GM23338 (cell line): ENCODE measurements around the gene FUNDC1. TPM values are rescaled to one million over a fixed set of nuclear protein-coding genes. Genes with fewer than 3 reads are reported as not detected.

Source experiments
- ATAC-seq: fragments of 200-7000 bp; cut with Tn5 transposase; 3 replicates; pipeline ENCODE4 v1.9.1; 2020
- DNase-seq: peaks from one replicate; pipeline ENCODE4 v3.0.0-alpha.2; 2015; ENCODE audit warnings: low spot score
- H2AFZ ChIP-seq: fragments of 200-600 bp; sonication (generic); 2 replicates; pipeline ENCODE4 v1.8.0; 2016; ENCODE audit warnings: antibody characterized with exemption, mild to moderate bottlenecking, moderate library complexity
- H3F3A ChIP-seq: fragments of 200-600 bp; sonication (generic); replicated peaks from 2 replicates; pipeline ENCODE4 v1.8.0; 2017; ENCODE audit warnings: antibody characterized with exemption, mixed run types, low read depth
- H3K27ac ChIP-seq: fragments of 200-600 bp; sonication (generic); 2 replicates; pipeline ENCODE4 v1.6.1; 2016; ENCODE audit warnings: low read depth
- H3K27me3 ChIP-seq: fragments of 200-600 bp; sonication (generic); 2 replicates; pipeline ENCODE4 v1.8.0; 2016; ENCODE audit warnings: mild to moderate bottlenecking, mixed run types, moderate library complexity; ENCODE audit not compliant: insufficient read depth
- H3K36me3 ChIP-seq: fragments of 200-600 bp; sonication (generic); 2 replicates; pipeline ENCODE4 v1.8.0; 2016; ENCODE audit warnings: mild to moderate bottlenecking; ENCODE audit not compliant: insufficient read depth
- H3K4me1 ChIP-seq: fragments of 200-600 bp; sonication (generic); 2 replicates; pipeline ENCODE4 v1.8.0; 2016; ENCODE audit warnings: mild to moderate bottlenecking, moderate library complexity; ENCODE audit not compliant: insufficient read depth
- H3K4me2 ChIP-seq: fragments of 200-600 bp; sonication (generic); 2 replicates; pipeline ENCODE4 v1.7.1; 2017; ENCODE audit warnings: mixed run types
- H3K4me3 ChIP-seq: fragments of 200-600 bp; sonication (generic); 2 replicates; pipeline ENCODE4 v1.6.1; 2016; ENCODE audit warnings: mixed run types
- H3K79me2 ChIP-seq: fragments of 200-600 bp; sonication (generic); replicated peaks from 2 replicates; pipeline ENCODE4 v1.8.0; 2017; ENCODE audit warnings: mild to moderate bottlenecking; ENCODE audit not compliant: insufficient read depth
- H3K9me2 ChIP-seq: fragments of 200-600 bp; sonication (generic); 2 replicates; pipeline ENCODE4 v1.8.0; 2017; ENCODE audit not compliant: insufficient read depth
- H4K20me1 ChIP-seq: fragments of 200-600 bp; sonication (generic); replicated peaks from 2 replicates; pipeline ENCODE4 v1.8.0; 2017; ENCODE audit warnings: mild to moderate bottlenecking; ENCODE audit not compliant: insufficient read depth
- H3K27ac Mint-ChIP-seq: 2 replicates; pipeline ENCODE4 v1.8.0; 2020; ENCODE audit warnings: inconsistent platforms, mild to moderate bottlenecking, moderate library complexity, mixed read lengths
- H3K27me3 Mint-ChIP-seq: 3 replicates; pipeline ENCODE4 v1.8.0; 2022; ENCODE audit warnings: low read depth, mild to moderate bottlenecking, moderate library complexity, mixed read lengths, inconsistent platforms; ENCODE audit not compliant: insufficient read depth, poor library complexity
- H3K36me3 Mint-ChIP-seq: 3 replicates; pipeline ENCODE4 v1.8.0; 2021; ENCODE audit warnings: low read depth, mild to moderate bottlenecking, inconsistent platforms, moderate library complexity, mixed read lengths
- H3K4me1 Mint-ChIP-seq: 3 replicates; pipeline ENCODE4 v1.8.0; 2020; ENCODE audit warnings: mild to moderate bottlenecking, inconsistent platforms, mixed read lengths
- H3K4me3 Mint-ChIP-seq: 3 replicates; pipeline ENCODE4 v1.8.0; 2021; ENCODE audit warnings: moderate library complexity, mild to moderate bottlenecking, inconsistent platforms, mixed read lengths
- H3K9me3 Mint-ChIP-seq: 3 replicates; pipeline ENCODE4 v1.8.0; 2020; ENCODE audit warnings: moderate library complexity, mild to moderate bottlenecking, inconsistent platforms, mixed read lengths
- CREB1 ChIP-seq: fragments of 250-450 bp; sonication (Bioruptor Pico); IDR thresholded peaks from 2 replicates; pipeline ENCODE4 v1.5.0; 2020; ENCODE audit warnings: low read depth, mild to moderate bottlenecking, moderate library complexity
- EZH2phosphoT487 ChIP-seq: fragments of 200-600 bp; sonication (generic); IDR thresholded peaks from one replicate; pipeline ENCODE4 v1.8.1; 2018; ENCODE audit warnings: antibody characterized with exemption; ENCODE audit not compliant: unreplicated experiment
- NANOG ChIP-seq: IDR thresholded peaks from 2 replicates; pipeline ENCODE4 v1.6.1; 2016; ENCODE audit warnings: antibody characterized with exemption, borderline replicate concordance
- POLR2AphosphoS5 ChIP-seq: IDR thresholded peaks from 2 replicates; pipeline ENCODE4 v1.6.1; 2016; ENCODE audit warnings: antibody characterized with exemption, low read depth
- ZNF331 ChIP-seq: fragments of 250-450 bp; sonication (Bioruptor Pico); IDR thresholded peaks from 2 replicates; pipeline ENCODE4 v1.5.0; 2020; ENCODE audit warnings: low read depth, mild to moderate bottlenecking, moderate library complexity
- ZNF462 ChIP-seq: fragments of 250-450 bp; sonication (Bioruptor Pico); IDR thresholded peaks from 2 replicates; pipeline ENCODE4 v1.5.0; 2020; ENCODE audit warnings: mild to moderate bottlenecking, moderate library complexity
- polyA plus RNA-seq: library from polyadenylated mRNA; unstranded; fragments of >200 nt; fragmentation: Nextera tagmentation; extraction: Ambion mirVana; gene quantifications from 2 replicates; pipeline ENCODE4 v1.2.1, GENCODE V29; 2016
- total RNA-seq: library from RNA; depleted of rRNA; stranded (reverse); fragments of >200 nt; shearing (Covaris generic); gene quantifications from 2 replicates; pipeline ENCODE4 v1.2.3, GENCODE V29; 2014
- TF ChIP-seq, protein P1 (sequence below): IDR thresholded peaks from 2 replicates; pipeline ENCODE4 v1.6.1; 2016; ENCODE audit warnings: antibody characterized with exemption

FUNDC1 gene
- total and polyA plus RNA-seq, 2 experiments from 2014 or later: 10.0 to 44.0 TPM

GRCh38 chrX:44494357-44494756 lies 48.3 kb downstream of the FUNDC1 start (continued):
- TF ChIP-seq ZNF462: no peak
- TF ChIP-seq, protein P1, sequence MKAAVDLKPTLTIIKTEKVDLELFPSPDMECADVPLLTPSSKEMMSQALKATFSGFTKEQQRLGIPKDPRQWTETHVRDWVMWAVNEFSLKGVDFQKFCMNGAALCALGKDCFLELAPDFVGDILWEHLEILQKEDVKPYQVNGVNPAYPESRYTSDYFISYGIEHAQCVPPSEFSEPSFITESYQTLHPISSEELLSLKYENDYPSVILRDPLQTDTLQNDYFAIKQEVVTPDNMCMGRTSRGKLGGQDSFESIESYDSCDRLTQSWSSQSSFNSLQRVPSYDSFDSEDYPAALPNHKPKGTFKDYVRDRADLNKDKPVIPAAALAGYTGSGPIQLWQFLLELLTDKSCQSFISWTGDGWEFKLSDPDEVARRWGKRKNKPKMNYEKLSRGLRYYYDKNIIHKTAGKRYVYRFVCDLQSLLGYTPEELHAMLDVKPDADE: no peak

DNA sequence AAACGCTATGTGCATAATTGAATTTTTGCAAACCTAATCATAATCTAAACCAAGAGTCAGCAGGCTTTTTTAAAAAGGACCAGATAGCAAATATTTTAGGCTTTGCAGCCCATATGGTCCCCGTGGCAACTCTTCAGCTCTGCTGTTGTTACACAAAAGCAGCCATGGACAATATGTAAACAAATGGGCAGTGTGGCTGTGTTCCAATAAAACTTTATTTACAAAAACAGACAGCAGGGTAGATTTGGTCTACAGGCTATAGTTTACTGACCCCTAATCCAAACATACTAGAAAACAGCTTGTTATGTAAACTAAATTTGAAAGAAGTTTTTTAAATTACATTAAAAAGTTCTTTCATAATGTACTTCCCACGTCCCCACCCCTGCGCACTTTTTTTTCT lies 53.1 kb downstream of the FUNDC1 start:
- H3K36me3 Mint-ChIP-seq: no peaks in the 10 kb centered on the region
- no peak overlapping the region for H3K4me3 ChIP-seq
- H3K27ac Mint-ChIP-seq: no peak overlapping the region
- DNase-seq (no peak), ATAC-seq (no peak)
- no peak overlapping the region for H2AFZ ChIP-seq
- no peaks in the 10 kb centered on the region for H3K9me2 ChIP-seq
- H3K4me2 ChIP-seq: no peak overlapping the region
- no peaks in the 10 kb centered on the region for H3K36me3 ChIP-seq
- no peak overlapping the region for H3K4me3 Mint-ChIP-seq
- no peaks in the 10 kb centered on the region for H4K20me1 ChIP-seq
- H3K27ac ChIP-seq: no peak overlapping the region
- no peaks in the 10 kb centered on the region for H3F3A ChIP-seq
- H3K79me2 ChIP-seq: no peaks in the 10 kb centered on the region
- H3K9me3 Mint-ChIP-seq: no peaks in the 10 kb centered on the region
- no peaks in the 10 kb centered on the region for H3K4me1 ChIP-seq
- H3K27me3 Mint-ChIP-seq: no peaks in the 10 kb centered on the region
- no peaks in the 10 kb centered on the region for H3K27me3 ChIP-seq
- H3K4me1 Mint-ChIP-seq: peaks cover 6% of the 10 kb centered on the region; the same call in 2 of the 3 replicates
- TF ChIP-seq EZH2phosphoT487: no peak
- TF ChIP-seq NANOG: no peak
- TF ChIP-seq, protein P1: no peak
- no peak for TF ChIP-seq CREB1
- TF ChIP-seq ZNF331 (CRISPR knock-in tag): no peak
- TF ChIP-seq POLR2AphosphoS5: no peak
- no peak for TF ChIP-seq ZNF462
